KG1 (cell line): ENCODE measurements around the gene IQGAP2.

ENCODE experiments used
- DNase-seq: peaks from one replicate; lab custom pipeline; 2025; lab: John Stamatoyannopoulos, UW

Gene IQGAP2

DNA sequence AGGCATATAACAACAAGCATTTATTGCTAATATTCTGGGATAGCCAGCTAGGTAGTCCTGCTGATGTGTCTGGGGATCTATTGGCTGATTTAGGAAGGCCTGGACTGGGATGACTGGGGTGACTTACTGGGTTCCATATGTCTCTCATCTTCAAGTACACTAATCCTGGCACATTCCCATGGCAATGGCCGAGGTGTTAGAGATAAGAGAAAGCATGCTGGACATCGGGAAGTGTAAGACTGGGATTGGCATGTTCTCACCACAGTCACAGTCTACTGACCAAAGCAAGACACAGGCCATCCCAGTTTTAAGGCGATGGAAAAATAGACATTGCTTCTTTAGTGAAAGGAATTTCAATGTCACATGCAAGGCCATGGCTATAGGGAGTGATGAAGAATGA lies 342.6 kb downstream of the IQGAP2 start:
- DNase-seq: no peak

DNA sequence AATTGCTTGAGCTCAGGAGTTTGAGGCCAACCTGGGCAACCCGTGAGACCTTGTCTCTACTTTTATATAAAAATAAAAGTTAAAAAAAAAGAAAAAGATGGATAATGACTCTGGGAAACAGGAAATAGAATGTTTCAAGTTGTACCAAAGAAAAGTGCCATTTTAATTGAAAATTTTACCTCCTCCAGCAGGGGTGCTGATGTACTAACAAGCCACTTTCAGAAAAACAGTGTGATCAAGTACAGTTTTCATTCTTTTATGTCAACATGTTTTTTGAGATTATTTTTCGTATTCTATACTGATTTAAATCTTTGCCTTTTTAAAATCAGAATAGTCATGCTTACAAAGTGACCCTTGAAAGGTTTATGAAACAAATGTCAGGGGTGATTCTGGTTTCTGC lies 343.6 kb downstream of the IQGAP2 start:
- no peak for DNase-seq

- no peak for DNase-seq
These were observed 344.6 kb downstream of the IQGAP2 start for GRCh38 chr5:76747706-76748105.

GRCh38 chr5:76751291-76751690 lies 348.2 kb downstream of the IQGAP2 start:
- no peak for DNase-seq

DNA sequence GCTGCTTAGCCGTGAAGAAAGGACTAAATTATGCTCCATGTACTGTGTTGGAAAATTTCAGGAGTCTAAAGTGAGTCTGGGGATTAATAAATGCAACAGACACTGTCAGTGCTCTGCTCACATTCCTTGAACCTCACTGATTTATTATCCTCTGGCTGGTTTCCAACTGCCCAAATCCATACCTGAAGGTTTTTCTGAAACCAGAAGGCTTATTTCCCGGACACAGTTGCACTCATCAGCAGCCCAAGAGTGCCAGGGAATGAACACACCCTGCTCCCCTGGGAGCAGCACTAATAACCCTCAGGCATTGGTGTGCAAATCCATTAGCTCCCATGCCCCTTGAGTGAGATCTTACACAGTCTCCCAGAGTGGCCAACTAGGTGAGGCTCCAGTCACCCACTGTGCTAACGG lies 351.6 kb downstream of the IQGAP2 start:
- DNase-seq: no peak

- no peak for DNase-seq
These were observed 352.9 kb downstream of the IQGAP2 start for GRCh38 chr5:76755779-76756637.

DNA sequence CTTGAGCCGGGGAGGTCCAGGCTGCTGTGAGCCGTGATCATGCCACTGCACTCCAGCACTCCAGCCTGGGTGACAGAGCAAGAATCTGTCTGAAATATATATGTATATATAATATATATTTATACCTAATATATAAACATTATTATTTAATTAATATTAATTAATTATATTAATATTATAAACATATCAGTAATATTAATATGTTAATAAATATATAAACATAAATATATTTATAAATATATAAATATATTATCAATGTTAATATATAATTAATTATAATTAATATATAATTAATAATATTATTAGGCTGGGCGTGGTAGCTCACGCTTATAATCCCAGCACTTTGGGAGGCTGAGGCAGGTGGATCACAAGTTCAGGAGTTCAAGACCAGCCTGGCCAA lies 354.0 kb downstream of the IQGAP2 start:
- DNase-seq: no peak
